Gastrocnemius medialis (tissue), 4 donors: ENCODE data around the gene ERCC6.

ENCODE experiments used
- POLR2A ChIP-seq, 2 donors: fragments of 450-650 bp; IDR thresholded peaks; one replicate each; pipeline ENCODE4 v1.6.1; 2017; ENCODE audit warnings: antibody characterized with exemption in 2 of 2, mild to moderate bottlenecking in 2 of 2, moderate library complexity in 2 of 2
- TF ChIP-seq, protein P1 (sequence below), 5 experiments: fragments of 450-650 bp in 3 of 5; fragments of 200-600 bp in 2 of 5; sonication (generic) in 2 of 5; IDR thresholded peaks in 4 of 5; conservative IDR thresholded peaks in 1 of 5; 1 replicate in 4 of 5; 2 replicates in 1 of 5; pipeline ENCODE4 v1.5.1; 2016 to 2019; ENCODE audit warnings: antibody characterized with exemption in 5 of 5, mild to moderate bottlenecking in 3 of 5, moderate library complexity in 3 of 5

DNA sequence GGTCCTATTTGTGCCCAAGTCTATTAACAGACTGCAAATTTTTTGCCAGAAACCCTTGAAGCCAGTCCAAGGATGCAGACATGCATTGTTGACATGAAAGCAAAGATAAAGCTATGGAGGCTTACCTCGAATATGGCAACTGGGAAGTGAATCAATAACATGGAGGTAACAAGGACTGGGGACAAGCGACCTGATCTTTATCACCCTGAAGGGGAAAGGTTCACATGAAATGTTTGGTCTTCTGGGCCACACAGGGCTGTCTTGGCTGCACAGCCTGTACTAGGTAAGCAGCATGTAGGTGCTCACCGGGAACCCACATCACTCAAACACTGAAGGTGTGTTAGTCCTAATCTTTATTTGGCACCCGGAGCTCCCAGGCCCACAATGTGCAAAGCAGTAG is 17.9 kb downstream of the ERCC6 start:
- TF ChIP-seq, protein P1, sequence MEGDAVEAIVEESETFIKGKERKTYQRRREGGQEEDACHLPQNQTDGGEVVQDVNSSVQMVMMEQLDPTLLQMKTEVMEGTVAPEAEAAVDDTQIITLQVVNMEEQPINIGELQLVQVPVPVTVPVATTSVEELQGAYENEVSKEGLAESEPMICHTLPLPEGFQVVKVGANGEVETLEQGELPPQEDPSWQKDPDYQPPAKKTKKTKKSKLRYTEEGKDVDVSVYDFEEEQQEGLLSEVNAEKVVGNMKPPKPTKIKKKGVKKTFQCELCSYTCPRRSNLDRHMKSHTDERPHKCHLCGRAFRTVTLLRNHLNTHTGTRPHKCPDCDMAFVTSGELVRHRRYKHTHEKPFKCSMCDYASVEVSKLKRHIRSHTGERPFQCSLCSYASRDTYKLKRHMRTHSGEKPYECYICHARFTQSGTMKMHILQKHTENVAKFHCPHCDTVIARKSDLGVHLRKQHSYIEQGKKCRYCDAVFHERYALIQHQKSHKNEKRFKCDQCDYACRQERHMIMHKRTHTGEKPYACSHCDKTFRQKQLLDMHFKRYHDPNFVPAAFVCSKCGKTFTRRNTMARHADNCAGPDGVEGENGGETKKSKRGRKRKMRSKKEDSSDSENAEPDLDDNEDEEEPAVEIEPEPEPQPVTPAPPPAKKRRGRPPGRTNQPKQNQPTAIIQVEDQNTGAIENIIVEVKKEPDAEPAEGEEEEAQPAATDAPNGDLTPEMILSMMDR (IDR thresholded peaks at IDR 0.05 in 4 of 5, conservative IDR thresholded peaks at IDR 0.05 in 1 of 5), result no peak
- no peak for TF ChIP-seq POLR2A (IDR thresholded peaks at IDR 0.05)
